Ishikawa (cell line): ENCODE data around the gene CADM2.

Source experiments
- CEBPB ChIP-seq: IDR thresholded peaks from 2 replicates; pipeline ENCODE4 v1.6.1; 2012
- CREB1 ChIP-seq: IDR thresholded peaks from 2 replicates; pipeline ENCODE4 v1.6.1; 2012; ENCODE audit warnings: low read depth
- EGR1 ChIP-seq: IDR thresholded peaks from 2 replicates; pipeline ENCODE4 v1.6.1; 2012
- EP300 ChIP-seq: IDR thresholded peaks from 2 replicates; pipeline ENCODE4 v1.6.1; 2012; ENCODE audit warnings: borderline replicate concordance
- FOXM1 ChIP-seq: IDR thresholded peaks from 2 replicates; pipeline ENCODE4 v1.6.1; 2012; ENCODE audit warnings: low read depth, borderline replicate concordance
- MAX ChIP-seq: IDR thresholded peaks from 2 replicates; pipeline ENCODE4 v1.6.1; 2012
- NFIC ChIP-seq: IDR thresholded peaks from 2 replicates; pipeline ENCODE4 v1.6.1; 2012
- RAD21 ChIP-seq: IDR thresholded peaks from 2 replicates; pipeline ENCODE4 v1.6.1; 2012; ENCODE audit warnings: low read depth
- REST ChIP-seq: IDR thresholded peaks from 2 replicates; pipeline ENCODE4 v1.6.1; 2012; ENCODE audit warnings: low read depth, mild to moderate bottlenecking
- TAF1 ChIP-seq: IDR thresholded peaks from 2 replicates; pipeline ENCODE4 v1.6.1; 2012; ENCODE audit warnings: low read depth, mild to moderate bottlenecking
- TCF12 ChIP-seq: IDR thresholded peaks from 2 replicates; pipeline ENCODE4 v1.6.1; 2012; ENCODE audit warnings: low read depth
- TEAD4 ChIP-seq: IDR thresholded peaks from 2 replicates; pipeline ENCODE4 v1.6.1; 2012
- USF1 ChIP-seq: IDR thresholded peaks from 2 replicates; pipeline ENCODE4 v1.6.1; 2012
- YY1 ChIP-seq: IDR thresholded peaks from 2 replicates; pipeline ENCODE4 v1.6.1; 2012; ENCODE audit warnings: low read depth
- ZBTB7A ChIP-seq: IDR thresholded peaks from 2 replicates; pipeline ENCODE4 v1.6.1; 2012; ENCODE audit warnings: low read depth

Gene CADM2

GRCh38 chr3:84998545-84998944 lies 39.8 kb downstream of the CADM2 start:
- TF ChIP-seq RAD21 (no peak), TEAD4 (no peak), REST (no peak), TAF1 (no peak), NFIC (no peak), EP300 (no peak), TCF12 (no peak), USF1 (no peak), MAX (no peak), ZBTB7A (no peak), EGR1 (no peak), CEBPB (no peak), YY1 (no peak), FOXM1 (no peak), CREB1 (no peak)

- TF ChIP-seq TEAD4, result no peak
- no peak for TF ChIP-seq USF1
- no peak for TF ChIP-seq TAF1
- TF ChIP-seq EP300, result no peak
- TF ChIP-seq CREB1, result no peak
- TF ChIP-seq YY1, result no peak
- no peak for TF ChIP-seq EGR1
- no peak for TF ChIP-seq CEBPB
- TF ChIP-seq MAX, result no peak
- no peak for TF ChIP-seq FOXM1
- no peak for TF ChIP-seq TCF12
- TF ChIP-seq NFIC, result no peak
- no peak for TF ChIP-seq ZBTB7A
- TF ChIP-seq REST, result no peak
- TF ChIP-seq RAD21, result no peak
These were observed 44.7 kb downstream of the CADM2 start for GRCh38 chr3:85003479-85003878.

- TF ChIP-seq TCF12, result no peak
- no peak for TF ChIP-seq EP300
- no peak for TF ChIP-seq FOXM1
- no peak for TF ChIP-seq ZBTB7A
These were observed 45.4 kb downstream of the CADM2 start for GRCh38 chr3:85004147-85004546.

GRCh38 chr3:85005946-85006345 lies 47.2 kb downstream of the CADM2 start:
- TF ChIP-seq RAD21 (no peak), REST (no peak), TCF12 (no peak)

GRCh38 chr3:85007195-85008094 lies 48.7 kb downstream of the CADM2 start:
- TF ChIP-seq MAX (no peak), ZBTB7A (no peak), FOXM1 (no peak), CREB1 (no peak)
